Limb (tissue), 2 donors: ENCODE results near the gene PABPC1L.

Experiments used
- DNase-seq, 2 donors: peaks; one replicate each; pipeline ENCODE4 v3.0.0-alpha.2; 2016; ENCODE audit errors: extremely low spot score in 2 of 2

Gene PABPC1L

DNA sequence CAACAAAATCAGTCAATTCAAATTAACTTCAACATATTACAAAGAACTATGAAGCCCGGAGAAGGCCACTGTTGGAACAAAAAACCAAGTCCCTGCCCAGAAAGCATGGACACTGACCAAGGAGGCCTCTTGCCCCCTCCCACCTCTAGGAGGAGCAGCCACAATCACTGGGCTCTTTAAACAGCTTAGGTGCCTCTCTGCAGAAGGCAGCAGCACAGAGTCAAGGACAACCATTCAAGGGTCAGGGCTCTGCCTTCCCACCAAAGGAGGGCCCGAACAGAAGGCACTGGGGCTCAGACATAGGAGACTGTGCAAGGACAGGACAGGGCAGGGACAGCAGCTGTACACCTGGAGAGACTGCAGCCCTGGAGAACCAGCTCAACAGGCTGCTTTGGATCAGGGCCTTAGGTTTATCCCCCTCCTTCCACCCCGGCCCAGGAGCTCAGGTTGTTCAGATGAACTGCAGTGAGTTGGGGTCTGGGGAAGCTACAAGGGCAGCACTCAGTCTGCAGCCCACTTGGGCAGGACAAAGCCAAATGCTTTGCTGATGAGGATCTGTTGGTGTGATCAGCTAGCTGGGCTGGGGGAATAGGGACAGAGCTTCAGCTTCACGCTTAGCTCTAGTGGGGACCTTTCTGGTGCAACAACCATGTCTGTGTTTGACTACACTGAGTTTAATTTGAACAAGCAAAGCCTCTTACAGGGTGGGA, 32.6 kb downstream of the PABPC1L start:
- no peak for DNase-seq

DNA sequence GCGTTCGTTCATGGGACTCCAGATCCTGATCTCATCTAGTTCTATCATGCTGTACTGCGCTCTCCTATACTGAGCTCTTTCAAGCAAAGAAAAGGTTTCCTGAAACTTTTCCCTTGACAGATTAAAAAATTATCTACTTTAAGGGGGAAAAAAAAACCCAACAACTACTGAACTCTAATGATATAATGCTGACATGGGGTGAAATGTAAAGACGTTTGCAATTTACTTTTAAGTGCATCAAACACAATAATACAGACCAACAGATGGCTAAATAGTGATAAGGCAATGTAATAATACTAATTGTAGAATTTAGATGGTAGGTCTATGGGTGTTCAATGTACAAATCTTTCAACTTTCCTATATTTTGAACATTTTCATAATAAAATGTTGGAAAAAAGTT, 34.0 kb downstream of the PABPC1L start:
- no peak for DNase-seq

DNA sequence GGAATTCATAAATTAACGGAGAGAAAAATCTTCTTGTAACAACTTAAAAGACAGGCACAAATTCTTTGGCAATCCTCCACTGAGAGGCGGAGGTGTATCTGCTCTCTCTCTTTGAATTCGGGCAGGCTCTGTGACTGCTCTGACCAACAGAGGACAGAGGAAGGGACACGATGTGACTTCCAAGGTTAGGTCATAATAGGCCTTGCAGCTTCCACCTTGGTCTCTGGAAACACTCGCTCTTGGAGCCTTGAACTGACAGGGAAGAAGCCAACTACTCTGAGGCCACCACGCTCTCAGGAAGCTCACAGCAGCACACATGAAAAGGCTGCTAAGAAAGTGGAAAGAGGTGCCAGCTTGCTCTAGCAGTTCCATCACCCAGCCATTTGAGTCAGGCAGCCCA, 35.4 kb downstream of the PABPC1L start:
- DNase-seq: no peak

DNA sequence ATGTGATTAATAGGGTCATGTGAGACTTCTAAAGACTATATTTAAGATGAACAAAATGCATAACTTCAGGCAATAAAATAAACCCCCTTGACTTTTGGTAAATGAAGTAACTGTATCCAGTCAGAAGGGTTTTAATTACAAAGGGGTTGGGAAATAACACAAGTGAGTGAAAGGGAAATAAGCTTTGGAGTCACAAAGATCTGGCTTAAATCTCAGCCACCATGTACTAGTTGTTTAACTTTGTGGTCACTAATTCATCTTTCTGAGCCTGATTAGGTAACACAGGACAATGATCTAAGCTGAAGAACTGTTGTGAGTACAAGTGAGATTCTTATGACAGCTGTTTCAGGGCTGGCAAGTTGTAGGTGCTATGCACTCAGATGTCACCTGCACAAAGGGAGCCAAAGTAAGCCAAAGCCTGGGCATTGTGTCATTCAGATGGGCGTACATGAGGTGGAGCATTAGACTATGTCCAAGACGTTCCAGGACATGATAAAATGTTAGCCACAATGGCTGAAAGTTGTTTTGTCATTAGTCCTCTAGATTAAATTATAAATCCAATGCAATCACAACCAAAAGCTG, 36.5 kb downstream of the PABPC1L start:
- no peak for DNase-seq

DNA sequence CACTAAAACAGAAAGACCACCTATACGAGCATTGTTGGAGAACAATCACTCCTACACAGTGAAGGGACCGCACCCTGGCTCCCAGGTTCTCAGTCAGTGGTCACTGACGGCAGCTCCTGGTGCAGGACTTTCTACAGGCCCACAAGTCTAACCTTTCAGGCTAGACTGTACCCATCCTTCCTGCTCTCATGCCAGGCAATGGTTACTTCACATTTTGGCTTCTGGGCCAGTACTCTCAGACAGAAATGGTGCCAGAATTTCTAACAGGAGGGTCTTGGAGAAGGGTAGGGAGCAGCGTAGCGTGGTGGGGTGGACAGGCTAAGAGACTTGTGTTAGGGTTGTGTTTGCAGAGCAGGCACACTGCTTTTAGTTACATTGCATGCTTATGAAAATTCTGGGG, 38.2 kb downstream of the PABPC1L start:
- no peak for DNase-seq

DNA sequence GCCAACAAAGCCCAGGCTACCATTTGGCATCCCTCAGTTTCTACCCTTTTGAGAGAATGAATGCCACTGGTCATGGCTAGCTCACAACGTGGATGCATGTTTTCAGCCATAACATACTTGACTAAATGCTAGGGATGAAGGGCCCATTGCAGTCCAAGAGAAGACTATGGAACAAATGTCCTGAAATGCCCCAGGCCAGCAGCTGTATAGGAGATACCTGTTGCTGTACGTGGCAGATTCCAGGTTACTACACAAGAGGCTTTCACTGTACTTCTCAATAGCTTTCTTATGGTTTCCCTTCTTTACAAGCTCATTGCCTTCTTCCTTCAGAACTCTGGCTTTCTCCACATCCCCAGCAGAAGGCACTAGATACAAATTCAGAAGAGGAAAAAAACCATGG, 38.7 kb downstream of the PABPC1L start:
- DNase-seq: no peak

DNA sequence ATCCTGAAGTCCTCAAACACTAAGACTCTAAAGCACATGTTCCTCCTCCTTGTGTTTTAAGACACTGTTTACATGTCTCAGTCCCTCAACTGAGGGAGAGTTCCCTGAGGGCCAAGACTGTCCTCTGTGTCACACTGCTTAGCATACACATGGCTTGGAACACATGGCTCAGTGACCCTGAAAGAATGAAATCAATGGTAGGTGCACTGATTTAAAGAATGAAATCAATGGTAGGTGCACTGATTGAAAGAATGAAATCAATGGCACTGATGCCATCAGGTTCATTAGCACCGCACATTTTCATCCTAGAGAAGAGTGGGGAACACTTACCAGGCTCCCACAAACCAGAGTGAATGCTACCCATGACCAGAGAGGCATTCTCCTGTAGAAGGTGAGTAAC, 40.5 kb downstream of the PABPC1L start:
- DNase-seq: no peak

DNA sequence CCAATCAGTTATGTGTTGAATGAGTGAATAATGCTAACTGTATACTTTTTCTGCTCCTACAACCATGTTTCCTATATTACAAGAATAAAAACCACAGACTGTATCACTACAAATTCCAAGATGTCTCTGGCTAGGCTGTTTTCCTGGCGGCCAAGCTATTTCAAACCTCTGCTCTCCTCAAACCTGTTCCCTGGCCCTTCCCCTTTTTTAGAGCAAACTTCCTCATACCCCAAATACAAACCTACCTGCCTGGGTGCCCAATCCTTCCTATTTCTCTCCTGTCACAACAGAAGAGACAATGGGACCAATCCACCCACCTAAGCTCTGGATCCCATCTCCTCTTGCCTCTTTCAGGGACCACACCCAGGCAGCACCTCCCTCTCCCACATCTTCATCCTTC, 42.9 kb downstream of the PABPC1L start:
- DNase-seq: no peak

DNA sequence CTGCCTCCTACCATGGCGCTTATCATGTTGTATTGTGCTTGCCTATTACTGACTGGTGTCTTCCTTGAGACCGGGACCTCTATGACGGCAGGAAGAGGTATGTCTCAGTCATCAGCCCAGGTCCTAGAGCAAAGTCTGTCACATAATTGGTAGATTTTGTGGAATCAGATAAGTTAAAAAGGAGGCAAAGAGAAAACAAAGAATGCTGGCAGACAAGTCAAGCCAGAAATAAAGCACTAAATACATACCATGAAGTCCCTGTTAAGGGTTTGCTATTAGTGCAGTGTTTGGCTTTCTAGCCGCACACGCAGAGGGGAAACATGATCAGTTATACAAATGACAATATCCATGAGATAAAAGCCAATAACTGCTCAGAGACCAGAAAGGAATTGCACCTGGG, 44.4 kb downstream of the PABPC1L start:
- no peak for DNase-seq

DNA sequence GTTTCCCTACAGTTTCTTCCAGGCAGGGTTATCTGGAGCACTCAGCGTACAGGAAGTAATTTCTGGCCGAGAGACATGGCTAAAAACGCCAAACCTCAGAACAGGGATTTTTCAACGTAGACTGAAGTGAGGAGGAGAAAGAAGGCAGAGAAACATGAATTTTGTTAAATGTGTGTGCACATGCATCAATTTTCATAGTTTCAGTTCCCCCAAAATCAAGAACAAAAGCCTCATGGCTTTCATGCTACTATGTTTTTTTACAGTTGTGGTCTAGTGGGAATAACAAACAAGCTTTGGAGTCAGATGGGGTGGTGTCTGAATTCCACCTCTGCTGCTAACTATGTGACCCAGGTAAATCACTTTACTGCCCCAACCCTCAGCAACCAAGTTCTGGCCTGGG, 45.4 kb downstream of the PABPC1L start:
- DNase-seq: no peak

DNA sequence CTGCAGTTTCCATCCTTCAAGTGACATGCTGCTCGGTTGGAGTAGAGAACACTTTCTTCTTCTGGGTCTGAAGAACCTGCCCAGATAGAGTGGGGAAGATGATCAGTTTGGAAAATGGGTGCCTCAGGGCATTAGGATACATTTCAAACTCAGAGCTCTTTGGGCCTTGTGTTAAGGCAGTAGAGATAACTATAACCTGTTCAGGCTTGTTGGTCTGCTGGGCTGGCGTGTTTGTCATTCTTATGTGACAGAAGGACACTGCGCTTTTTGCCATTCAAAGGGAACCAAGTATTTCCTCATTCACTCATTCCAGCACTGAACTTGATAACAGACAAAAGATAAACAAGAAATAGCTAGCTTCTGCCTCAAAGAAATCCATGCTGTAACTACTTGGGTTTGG, 46.5 kb downstream of the PABPC1L start:
- no peak for DNase-seq

DNA sequence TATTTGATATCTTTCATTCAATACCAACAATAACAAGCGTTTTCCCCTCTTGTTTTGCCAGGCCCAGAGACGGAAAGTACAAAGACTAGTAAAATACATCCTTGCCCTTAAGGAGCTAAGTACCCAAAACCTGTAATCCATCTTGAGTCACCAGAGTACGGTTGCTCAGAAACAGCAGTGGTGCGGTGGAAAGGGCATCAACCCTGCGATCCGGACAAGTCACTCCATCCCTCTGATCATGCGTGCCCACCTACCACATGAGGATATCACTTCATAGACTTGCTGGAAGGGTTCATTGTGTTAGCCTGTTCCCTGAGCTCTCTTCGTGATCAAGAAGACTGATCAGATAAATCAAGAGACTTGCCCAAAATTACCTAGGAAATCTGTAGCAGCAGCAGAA, 48.4 kb downstream of the PABPC1L start:
- no peak for DNase-seq

DNA sequence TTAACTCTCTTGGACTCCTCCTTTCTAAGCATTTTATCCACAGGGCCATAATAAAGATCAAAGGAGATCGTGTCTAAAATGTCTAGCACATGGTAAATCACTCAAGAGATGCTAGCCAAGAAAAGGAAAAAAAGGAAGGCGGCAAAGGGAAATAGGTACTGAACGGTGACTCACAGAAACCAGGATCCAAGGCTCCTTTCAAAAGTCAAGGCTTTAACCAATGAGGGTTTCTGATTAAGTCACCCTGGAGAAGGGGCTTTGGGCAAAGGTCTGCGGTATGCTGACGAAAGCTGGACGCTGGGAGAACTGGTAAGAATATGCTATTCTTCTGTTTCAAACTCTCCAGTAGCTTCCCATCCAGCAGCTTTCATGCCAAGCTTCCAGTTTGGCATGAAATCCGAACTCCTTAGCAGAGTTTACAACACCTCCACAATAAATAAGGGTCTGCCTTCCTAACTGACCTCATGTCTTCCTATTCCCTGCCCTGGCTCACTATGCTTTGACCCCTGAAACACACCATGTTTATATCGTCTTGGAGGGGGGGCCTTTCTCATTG, 49.3 kb downstream of the PABPC1L start:
- DNase-seq: no peak

DNA sequence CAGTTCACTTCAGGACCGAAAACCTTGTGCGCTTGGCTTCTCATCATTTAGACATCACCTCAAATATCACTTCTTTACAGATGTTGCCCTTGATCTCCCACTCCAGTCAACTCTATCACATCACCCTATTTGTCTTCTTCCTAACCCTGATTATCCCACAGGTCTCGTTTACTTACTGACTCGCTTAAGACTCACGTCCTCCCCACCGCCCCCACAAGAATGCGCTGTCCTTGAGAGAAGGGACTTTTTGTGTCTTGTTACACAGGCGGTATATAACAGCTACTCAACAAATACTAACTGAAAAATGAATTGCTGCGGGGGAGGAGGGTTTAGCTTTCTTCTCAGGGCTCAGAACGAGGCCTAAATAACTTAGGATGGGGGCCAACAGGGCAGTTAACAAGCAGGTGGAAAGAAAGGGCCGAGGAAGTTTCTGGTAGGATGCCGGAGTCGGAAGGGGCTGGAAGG, 49.8 kb downstream of the PABPC1L start:
- DNase-seq: peak in 1 of 2 donors; percentile 2

DNA sequence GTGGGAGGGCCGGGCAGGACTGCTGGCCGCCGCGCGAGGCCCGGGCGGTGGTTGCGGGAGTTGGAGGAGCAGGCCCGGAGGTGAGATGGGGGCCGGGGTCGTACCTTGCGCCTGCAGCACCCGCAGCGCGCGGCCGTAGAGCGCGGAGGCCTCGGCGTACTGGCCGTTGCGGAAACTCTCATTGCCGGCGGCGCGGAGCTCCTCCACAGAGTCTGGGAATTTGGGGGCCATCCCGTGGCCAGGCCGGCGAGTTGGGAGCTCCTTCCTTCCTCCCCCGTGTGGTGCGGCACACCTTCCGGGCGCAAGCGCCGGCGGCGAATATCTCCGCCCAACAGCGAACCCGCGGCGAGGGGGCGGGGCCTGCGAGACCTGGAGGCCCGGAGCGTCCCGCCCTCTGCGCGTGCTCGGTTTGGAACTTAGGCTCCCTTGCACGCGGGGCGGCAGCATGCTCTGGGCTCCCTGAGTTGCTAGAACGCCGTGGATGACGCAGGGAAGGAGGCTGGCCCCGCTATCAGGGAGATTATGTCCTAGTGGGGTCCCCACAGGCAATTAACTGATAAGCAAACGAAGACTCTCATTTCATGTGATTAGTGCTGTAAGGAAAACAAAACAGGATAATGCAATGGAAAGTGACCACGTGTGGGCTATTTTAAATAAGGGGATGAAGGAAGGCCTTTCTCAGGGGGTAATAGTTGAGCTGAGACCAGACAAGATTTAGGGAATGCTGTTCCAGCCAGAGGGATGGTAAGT, 50.4 kb downstream of the PABPC1L start, which contains the start of gene TOMM34:
Gene TOMM34, minus strand, starts transcription at position 295 of the 750 bp plus-strand sequence. Its CDS starts 64 bp downstream, at position 231.
- DNase-seq: peak; percentile 92 to 93

DNA sequence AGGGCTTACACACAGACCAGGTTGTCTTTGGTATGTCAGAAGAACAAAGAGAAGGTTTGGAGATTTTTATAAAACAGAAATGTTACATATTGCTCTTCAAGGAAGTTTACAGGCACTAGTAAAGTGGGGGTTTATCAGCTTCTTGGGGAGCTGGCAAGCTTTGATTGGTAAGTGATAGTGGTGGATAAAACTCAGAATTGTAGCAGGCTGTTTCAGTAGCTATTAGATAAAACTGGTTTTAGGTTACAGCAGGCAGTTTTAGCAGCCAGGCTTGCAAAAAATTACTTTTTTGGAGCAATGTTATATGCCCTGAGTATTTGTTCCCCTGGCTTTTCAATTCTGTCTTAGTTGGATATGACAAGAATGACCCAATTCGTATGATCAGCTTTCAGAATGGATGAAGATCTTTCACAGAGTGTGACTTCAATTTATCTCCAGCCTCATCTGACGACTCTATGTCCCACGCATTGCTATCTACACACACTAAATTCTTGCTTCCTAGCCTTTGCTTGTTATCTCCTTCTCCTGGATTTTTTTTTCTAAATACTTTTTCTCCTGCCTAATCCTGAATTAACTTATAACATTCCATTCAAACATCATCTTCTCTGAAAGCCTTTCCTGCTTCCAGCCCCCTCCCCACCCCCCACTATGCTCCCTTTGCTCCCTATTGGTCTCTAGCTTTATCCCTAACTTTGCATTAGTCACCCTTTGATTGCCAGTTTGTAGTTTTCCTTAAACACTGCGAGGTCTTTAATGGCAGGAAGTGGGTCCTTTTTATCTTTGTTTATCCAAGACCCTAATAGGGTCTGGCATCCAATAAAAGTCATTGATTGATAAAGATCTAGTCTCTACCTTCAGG, 51.4 kb downstream of the PABPC1L start:
- DNase-seq: no peak

DNA sequence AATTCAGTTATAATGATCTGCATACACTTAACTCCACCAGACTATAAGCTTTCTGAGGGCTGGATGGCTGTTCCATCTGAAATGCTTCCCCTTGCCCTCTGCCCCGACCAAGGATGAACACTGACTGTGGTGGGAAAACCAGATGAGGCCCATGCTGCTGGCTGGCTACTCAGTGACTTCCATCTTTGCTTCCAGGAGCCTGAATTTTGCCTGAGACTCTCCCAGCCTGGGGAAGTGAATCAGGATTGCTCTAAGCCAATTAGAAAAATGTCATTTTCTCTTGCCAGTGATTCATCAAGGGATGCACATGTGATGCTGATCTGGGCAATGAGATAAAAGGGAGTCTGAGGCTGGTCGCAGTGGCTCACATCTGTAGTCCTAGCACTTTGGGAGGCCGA, 52.0 kb downstream of the PABPC1L start:
- DNase-seq: no peak

DNA sequence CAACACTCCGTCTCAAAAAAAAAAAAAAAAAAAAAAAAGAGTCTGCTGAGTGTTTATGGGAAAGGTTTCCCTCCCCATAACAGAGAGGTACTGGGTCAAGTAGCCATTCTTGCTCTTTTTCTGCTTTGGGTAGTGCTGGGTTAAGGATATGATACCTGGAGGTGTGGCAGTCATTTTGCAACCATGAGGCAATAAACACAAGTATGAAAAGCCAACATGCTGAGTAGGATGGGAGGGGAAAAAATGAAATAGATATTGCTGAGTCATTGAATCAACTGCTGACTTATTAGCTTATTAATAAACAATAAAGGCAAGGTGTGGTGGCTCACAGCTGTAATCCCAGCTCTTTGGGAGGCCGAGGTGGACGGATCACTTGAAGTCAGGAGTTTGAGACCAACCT, 52.6 kb downstream of the PABPC1L start:
- DNase-seq: no peak

DNA sequence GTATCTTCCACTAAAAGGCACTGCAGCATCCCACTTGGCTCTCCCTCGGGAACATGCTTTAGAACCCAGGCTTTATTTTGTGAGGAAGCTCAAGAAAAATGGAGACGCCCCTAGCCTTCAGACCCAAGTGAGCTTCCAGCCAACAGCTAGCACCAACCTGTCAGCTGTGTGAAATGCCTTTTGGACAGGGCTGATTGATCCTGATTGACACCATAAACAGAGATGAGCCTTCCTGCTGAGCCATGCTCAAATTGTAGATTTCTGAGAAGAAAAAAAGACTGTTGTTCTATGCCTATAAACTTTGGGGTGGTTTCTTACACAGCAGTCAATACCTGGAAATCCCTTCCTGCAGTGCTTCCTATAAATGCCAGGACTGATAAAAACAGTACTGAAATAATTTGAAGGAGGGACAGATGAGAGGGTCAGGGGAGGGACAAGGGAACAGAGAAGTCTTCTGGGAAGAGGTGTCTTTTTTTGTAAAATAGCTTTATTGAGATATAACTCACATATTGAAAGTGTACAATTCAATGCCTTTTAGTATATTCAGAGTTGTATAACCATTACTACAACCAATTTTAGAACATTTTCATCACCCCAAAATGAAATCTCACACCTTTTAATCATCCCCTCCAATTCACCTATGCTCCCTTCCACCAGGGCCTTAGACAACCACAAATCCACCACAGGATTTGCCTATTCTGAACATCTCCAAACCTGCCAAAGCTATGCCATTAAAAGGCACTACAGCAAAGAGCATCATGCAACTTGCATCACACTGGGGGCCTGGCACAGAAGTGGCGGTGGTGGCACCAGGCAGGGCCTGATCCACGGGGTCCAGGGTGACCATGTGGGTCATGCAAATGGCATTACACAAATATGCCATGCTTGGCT, 53.7 kb downstream of the PABPC1L start:
- no peak for DNase-seq

DNA sequence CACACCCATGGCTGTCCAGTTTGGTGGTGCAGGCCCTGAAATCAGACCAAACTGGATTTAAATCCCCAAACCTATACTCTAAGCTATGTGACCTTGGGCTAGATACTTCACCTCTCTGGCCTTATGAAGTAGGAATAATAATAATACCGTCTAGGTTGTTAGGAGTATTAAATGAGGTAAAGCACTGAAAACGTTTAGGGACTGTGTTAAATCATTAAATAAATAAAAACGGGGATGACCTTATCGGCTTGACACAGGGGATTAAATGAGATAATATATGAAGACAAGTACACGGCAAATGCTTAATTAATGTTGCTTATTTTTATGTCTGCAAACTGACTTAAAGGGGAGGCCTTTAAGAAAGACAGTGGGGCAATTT, 55.8 kb downstream of the PABPC1L start:
- DNase-seq: no peak
